Liver (tissue), 9 donors: ENCODE data around the gene EYA4. TPM values are rescaled to one million over a fixed set of nuclear protein-coding genes. Genes with fewer than 3 reads are reported as not detected.
A peak's percentile ranks its signal among the peaks of the same experiment; 100 is the strongest.

ENCODE experiments used
- DNase-seq: peaks from one replicate; pipeline ENCODE4 v3.0.0-alpha.2; 2017; ENCODE audit warnings: low spot score
- H3K27ac ChIP-seq, 2 donors: one replicate each; pipeline ENCODE4 v1.7.0; 2013; ENCODE audit warnings: inconsistent platforms in 2 of 2, low read length in 2 of 2, control low read depth in 1 of 2, low read depth in 1 of 2, mild to moderate bottlenecking in 1 of 2
- H3K27me3 ChIP-seq, 4 donors: one replicate each; pipeline versions ENCODE4 v1.6.1 to v1.7.0; 2013; ENCODE audit warnings: low read length in 3 of 4, inconsistent platforms in 1 of 4, mild to moderate bottlenecking in 1 of 4, moderate library complexity in 1 of 4; ENCODE audit not compliant: control insufficient read depth in 4 of 4, insufficient read depth in 4 of 4
- H3K36me3 ChIP-seq, 4 donors: one replicate each; pipeline versions ENCODE4 v1.6.1 to v1.7.0; 2013; ENCODE audit warnings: low read length in 3 of 4, mild to moderate bottlenecking in 3 of 4, low read depth in 1 of 4, moderate library complexity in 1 of 4; ENCODE audit not compliant: control insufficient read depth in 4 of 4, insufficient read depth in 3 of 4
- H3K4me1 ChIP-seq, 4 donors: one replicate each; pipeline versions ENCODE4 v1.6.1 to v1.7.0; 2013; ENCODE audit warnings: low read length in 3 of 4, mild to moderate bottlenecking in 3 of 4, moderate library complexity in 1 of 4; ENCODE audit not compliant: control insufficient read depth in 4 of 4, insufficient read depth in 4 of 4
- H3K4me3 ChIP-seq, 3 donors: one replicate each; pipeline versions ENCODE4 v1.6.1 to v1.7.0; 2013; ENCODE audit warnings: low read length in 3 of 3, control low read depth in 1 of 3, low read depth in 1 of 3, mild to moderate bottlenecking in 1 of 3
- H3K9ac ChIP-seq, 2 donors: one replicate each; pipeline ENCODE4 v1.7.0; 2013; ENCODE audit warnings: low read length in 2 of 2, mild to moderate bottlenecking in 2 of 2, moderate library complexity in 2 of 2, control low read depth in 1 of 2, low read depth in 1 of 2
- H3K9me3 ChIP-seq, 4 donors: one replicate each; pipeline versions ENCODE4 v1.6.1 to v1.7.0; 2013; ENCODE audit warnings: low read length in 3 of 4; ENCODE audit not compliant: control insufficient read depth in 4 of 4
- EGR1 ChIP-seq, 2 donors: IDR thresholded peaks; 2 replicates each; pipeline ENCODE4 v1.6.1; 2016 to 2018; ENCODE audit warnings: antibody characterized with exemption in 2 of 2, low read depth in 2 of 2
- FOXA1 ChIP-seq: IDR thresholded peaks from 2 replicates; pipeline ENCODE4 v1.6.1; 2016; ENCODE audit warnings: antibody characterized with exemption
- FOXA2 ChIP-seq: IDR thresholded peaks from 2 replicates; pipeline ENCODE4 v1.6.1; 2016; ENCODE audit warnings: antibody characterized with exemption
- GABPA ChIP-seq, 2 donors: IDR thresholded peaks in 1 of 2; conservative IDR thresholded peaks in 1 of 2; 2 replicates each; pipeline ENCODE4 v1.6.1; 2016; ENCODE audit warnings: antibody characterized with exemption in 2 of 2, mild to moderate bottlenecking in 1 of 2, moderate library complexity in 1 of 2
- HNF4A ChIP-seq, 2 donors: conservative IDR thresholded peaks; 2 replicates each; pipeline ENCODE4 v1.6.1; 2016; ENCODE audit warnings: antibody characterized with exemption in 2 of 2, mild to moderate bottlenecking in 2 of 2
- HNF4G ChIP-seq: IDR thresholded peaks from 2 replicates; pipeline ENCODE4 v1.6.1; 2016; ENCODE audit warnings: antibody characterized with exemption
- JUND ChIP-seq, 2 donors: IDR thresholded peaks; 2 replicates each; pipeline ENCODE4 v1.6.1; 2016; ENCODE audit warnings: antibody characterized with exemption in 2 of 2
- NR2F2 ChIP-seq: IDR thresholded peaks from 2 replicates; pipeline ENCODE4 v1.6.1; 2016; ENCODE audit warnings: antibody characterized with exemption
- RAD21 ChIP-seq, 2 donors: IDR thresholded peaks; 2 replicates each; pipeline ENCODE4 v1.6.1; 2016; ENCODE audit warnings: antibody characterized with exemption in 2 of 2, mild to moderate bottlenecking in 2 of 2
- RXRA ChIP-seq, 2 donors: IDR thresholded peaks; 2 replicates each; pipeline ENCODE4 v1.6.1; 2017 to 2018; ENCODE audit warnings: antibody characterized with exemption in 2 of 2, mild to moderate bottlenecking in 1 of 2
- SP1 ChIP-seq: IDR thresholded peaks from 2 replicates; pipeline ENCODE4 v1.6.1; 2018; ENCODE audit warnings: antibody characterized with exemption, mild to moderate bottlenecking
- TAF1 ChIP-seq: conservative IDR thresholded peaks from 2 replicates; pipeline ENCODE4 v1.6.1; 2016; ENCODE audit warnings: antibody characterized with exemption, mild to moderate bottlenecking
- YY1 ChIP-seq: IDR thresholded peaks from 2 replicates; pipeline ENCODE4 v1.6.1; 2016; ENCODE audit warnings: antibody characterized with exemption, mild to moderate bottlenecking
- WGBS: extraction: QIAGEN DNeasy Blood & Tissue Kit; methylation state at CpG from one replicate; pipeline ENCODE4 v1.1.7; 2013; 5-methylcytosine and 5-hydroxymethylcytosine counted together
- polyA plus RNA-seq, 2 donors: library from polyadenylated mRNA; stranded (reverse) in 1 of 2; unstranded in 1 of 2; fragments of 200-250 nt in 1 of 2; fragments of >200 nt in 1 of 2; fragmentation: Nextera tagmentation in 1 of 2; extraction: Ambion mirVana in 1 of 2; gene quantifications; one replicate each; pipeline versions ENCODE4 v1.2.1 to v1.2.3, GENCODE V29; 2013 to 2015
- total RNA-seq, 2 donors: library from RNA; depleted of rRNA; stranded (reverse); fragments of >200 nt; gene quantifications; one replicate each; pipeline ENCODE4 v1.2.3, GENCODE V29; 2014
- TF ChIP-seq, protein P1 (sequence below): IDR thresholded peaks from 2 replicates; pipeline ENCODE4 v1.6.1; 2016; ENCODE audit warnings: antibody characterized with exemption
- TF ChIP-seq, protein P2 (sequence below): IDR thresholded peaks from 2 replicates; pipeline ENCODE4 v1.6.1; 2016; ENCODE audit warnings: antibody characterized with exemption
- TF ChIP-seq, protein P3 (sequence below): IDR thresholded peaks from 2 replicates; pipeline ENCODE4 v1.6.1; 2016; ENCODE audit warnings: antibody characterized with exemption
- TF ChIP-seq, protein P4 (sequence below): fragments of 150-350 bp; IDR thresholded peaks from 2 replicates; pipeline ENCODE4 v1.5.1; 2017; ENCODE audit warnings: improper control_type of control experiment, low read depth, low read length; ENCODE audit not compliant: missing input control
- TF ChIP-seq, protein P5 (sequence below): IDR thresholded peaks from 2 replicates; pipeline ENCODE4 v1.6.1; 2016; ENCODE audit warnings: antibody characterized with exemption, mild to moderate bottlenecking
- donor health status: healthy.
- donor health status: healthy.
- donor health status: healthy.
- donor health status: healthy.
- donor health status: healthy.

Gene EYA4
- total and polyA plus RNA-seq, 4 donors, result 0.05 to 0.50 TPM; not detected in 2

DNA sequence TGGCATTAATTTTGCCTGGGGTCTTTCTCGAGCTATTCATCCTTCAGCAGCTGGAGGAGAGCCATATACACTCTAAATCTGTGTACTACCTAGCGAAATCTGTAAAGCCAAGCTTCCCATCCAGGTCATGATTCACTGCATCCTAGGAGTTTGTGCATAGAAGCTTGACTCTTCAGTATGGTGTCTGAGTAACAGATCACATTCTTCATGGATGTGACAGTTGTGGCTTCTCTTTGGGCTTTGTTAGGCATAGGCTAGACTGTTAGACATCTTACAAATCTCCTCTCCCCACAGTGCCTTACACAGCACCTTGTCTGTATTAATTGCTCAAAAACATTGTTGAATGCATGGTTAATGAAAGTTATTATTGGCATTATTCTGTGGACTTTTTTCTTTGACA lies 177.0 kb downstream of the EYA4 start:
- no peak overlapping the region for H3K9ac ChIP-seq
- H3K4me3 ChIP-seq, result no peak overlapping the region
- no peaks in the 10 kb centered on the region for H3K36me3 ChIP-seq
- TF ChIP-seq GABPA (IDR thresholded peaks at IDR 0.05 in 1 of 2, conservative IDR thresholded peaks at IDR 0.05 in 1 of 2) (no peak), RXRA (IDR thresholded peaks at IDR 0.05) (no peak), TAF1 (no peak), SP1 (no peak), HNF4A (conservative IDR thresholded peaks at IDR 0.05) (no peak), HNF4G (no peak), RAD21 (IDR thresholded peaks at IDR 0.05) (no peak), FOXA2 (no peak)
- TF ChIP-seq, protein P1, sequence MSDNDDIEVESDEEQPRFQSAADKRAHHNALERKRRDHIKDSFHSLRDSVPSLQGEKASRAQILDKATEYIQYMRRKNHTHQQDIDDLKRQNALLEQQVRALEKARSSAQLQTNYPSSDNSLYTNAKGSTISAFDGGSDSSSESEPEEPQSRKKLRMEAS, result no peak
- H3K27me3 ChIP-seq, result no peaks in the 10 kb centered on the region
- WGBS, result 78% methylated on average over 2 of the region's 2 CpGs
- H3K9me3 ChIP-seq, result no peaks in the 10 kb centered on the region
- H3K4me1 ChIP-seq, result peaks cover 0 to 6% (median 4%) of the 10 kb centered on the region in 4 donors
- no peak overlapping the region for H3K27ac ChIP-seq
- DNase-seq, result no peak

DNA sequence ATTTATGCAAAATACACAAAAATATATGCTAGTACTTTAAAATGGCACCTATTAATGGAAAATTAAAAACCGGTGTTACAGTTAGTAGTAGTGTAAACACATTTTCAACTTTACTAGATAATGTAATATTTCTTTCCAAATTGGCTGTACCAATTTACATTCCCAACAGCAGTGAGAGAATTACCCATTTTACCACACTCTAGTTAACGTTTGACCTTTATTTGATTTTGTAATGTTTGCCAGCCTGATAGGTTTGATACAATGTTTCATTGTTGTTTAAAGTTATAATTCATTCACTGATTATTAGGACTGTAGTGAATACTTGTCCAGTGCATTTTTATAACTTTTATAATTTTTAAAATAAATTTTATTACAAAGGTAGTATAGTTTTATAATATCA lies 182.1 kb downstream of the EYA4 start:
- no peak overlapping the region for H3K9ac ChIP-seq
- no peaks in the 10 kb centered on the region for H3K27me3 ChIP-seq
- H3K27ac ChIP-seq, result no peak overlapping the region
- H3K4me1 ChIP-seq, result peaks cover 2 to 32% (median 14%) of the 10 kb centered on the region in 4 donors
- WGBS, result 21% methylated on average over 2 of the region's 2 CpGs
- no peaks in the 10 kb centered on the region for H3K36me3 ChIP-seq
- H3K9me3 ChIP-seq, result no peaks in the 10 kb centered on the region
- H3K4me3 ChIP-seq, result no peak overlapping the region
- DNase-seq, result no peak
- TF ChIP-seq, protein P2, sequence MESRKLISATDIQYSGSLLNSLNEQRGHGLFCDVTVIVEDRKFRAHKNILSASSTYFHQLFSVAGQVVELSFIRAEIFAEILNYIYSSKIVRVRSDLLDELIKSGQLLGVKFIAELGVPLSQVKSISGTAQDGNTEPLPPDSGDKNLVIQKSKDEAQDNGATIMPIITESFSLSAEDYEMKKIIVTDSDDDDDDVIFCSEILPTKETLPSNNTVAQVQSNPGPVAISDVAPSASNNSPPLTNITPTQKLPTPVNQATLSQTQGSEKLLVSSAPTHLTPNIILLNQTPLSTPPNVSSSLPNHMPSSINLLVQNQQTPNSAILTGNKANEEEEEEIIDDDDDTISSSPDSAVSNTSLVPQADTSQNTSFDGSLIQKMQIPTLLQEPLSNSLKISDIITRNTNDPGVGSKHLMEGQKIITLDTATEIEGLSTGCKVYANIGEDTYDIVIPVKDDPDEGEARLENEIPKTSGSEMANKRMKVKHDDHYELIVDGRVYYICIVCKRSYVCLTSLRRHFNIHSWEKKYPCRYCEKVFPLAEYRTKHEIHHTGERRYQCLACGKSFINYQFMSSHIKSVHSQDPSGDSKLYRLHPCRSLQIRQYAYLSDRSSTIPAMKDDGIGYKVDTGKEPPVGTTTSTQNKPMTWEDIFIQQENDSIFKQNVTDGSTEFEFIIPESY, result no peak
- TF ChIP-seq JUND (IDR thresholded peaks at IDR 0.05) (no peak), YY1 (peak; percentile 18), HNF4A (conservative IDR thresholded peaks at IDR 0.05) (peak; percentile 12 to 42), GABPA (IDR thresholded peaks at IDR 0.05 in 1 of 2, conservative IDR thresholded peaks at IDR 0.05 in 1 of 2) (no peak), FOXA2 (no peak), RAD21 (IDR thresholded peaks at IDR 0.05) (no peak), SP1 (no peak), NR2F2 (no peak), TAF1 (no peak), HNF4G (no peak), RXRA (IDR thresholded peaks at IDR 0.05) (peak; percentile 24 to 48), EGR1 (IDR thresholded peaks at IDR 0.05; ENCODE audit: low read depth in 2 of 2) (no peak), FOXA1 (no peak)
- TF ChIP-seq, protein P1, result no peak
- TF ChIP-seq, protein P3, sequence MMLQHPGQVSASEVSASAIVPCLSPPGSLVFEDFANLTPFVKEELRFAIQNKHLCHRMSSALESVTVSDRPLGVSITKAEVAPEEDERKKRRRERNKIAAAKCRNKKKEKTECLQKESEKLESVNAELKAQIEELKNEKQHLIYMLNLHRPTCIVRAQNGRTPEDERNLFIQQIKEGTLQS, result no peak
- TF ChIP-seq, protein P4, sequence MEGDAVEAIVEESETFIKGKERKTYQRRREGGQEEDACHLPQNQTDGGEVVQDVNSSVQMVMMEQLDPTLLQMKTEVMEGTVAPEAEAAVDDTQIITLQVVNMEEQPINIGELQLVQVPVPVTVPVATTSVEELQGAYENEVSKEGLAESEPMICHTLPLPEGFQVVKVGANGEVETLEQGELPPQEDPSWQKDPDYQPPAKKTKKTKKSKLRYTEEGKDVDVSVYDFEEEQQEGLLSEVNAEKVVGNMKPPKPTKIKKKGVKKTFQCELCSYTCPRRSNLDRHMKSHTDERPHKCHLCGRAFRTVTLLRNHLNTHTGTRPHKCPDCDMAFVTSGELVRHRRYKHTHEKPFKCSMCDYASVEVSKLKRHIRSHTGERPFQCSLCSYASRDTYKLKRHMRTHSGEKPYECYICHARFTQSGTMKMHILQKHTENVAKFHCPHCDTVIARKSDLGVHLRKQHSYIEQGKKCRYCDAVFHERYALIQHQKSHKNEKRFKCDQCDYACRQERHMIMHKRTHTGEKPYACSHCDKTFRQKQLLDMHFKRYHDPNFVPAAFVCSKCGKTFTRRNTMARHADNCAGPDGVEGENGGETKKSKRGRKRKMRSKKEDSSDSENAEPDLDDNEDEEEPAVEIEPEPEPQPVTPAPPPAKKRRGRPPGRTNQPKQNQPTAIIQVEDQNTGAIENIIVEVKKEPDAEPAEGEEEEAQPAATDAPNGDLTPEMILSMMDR, result no peak
- TF ChIP-seq, protein P5, sequence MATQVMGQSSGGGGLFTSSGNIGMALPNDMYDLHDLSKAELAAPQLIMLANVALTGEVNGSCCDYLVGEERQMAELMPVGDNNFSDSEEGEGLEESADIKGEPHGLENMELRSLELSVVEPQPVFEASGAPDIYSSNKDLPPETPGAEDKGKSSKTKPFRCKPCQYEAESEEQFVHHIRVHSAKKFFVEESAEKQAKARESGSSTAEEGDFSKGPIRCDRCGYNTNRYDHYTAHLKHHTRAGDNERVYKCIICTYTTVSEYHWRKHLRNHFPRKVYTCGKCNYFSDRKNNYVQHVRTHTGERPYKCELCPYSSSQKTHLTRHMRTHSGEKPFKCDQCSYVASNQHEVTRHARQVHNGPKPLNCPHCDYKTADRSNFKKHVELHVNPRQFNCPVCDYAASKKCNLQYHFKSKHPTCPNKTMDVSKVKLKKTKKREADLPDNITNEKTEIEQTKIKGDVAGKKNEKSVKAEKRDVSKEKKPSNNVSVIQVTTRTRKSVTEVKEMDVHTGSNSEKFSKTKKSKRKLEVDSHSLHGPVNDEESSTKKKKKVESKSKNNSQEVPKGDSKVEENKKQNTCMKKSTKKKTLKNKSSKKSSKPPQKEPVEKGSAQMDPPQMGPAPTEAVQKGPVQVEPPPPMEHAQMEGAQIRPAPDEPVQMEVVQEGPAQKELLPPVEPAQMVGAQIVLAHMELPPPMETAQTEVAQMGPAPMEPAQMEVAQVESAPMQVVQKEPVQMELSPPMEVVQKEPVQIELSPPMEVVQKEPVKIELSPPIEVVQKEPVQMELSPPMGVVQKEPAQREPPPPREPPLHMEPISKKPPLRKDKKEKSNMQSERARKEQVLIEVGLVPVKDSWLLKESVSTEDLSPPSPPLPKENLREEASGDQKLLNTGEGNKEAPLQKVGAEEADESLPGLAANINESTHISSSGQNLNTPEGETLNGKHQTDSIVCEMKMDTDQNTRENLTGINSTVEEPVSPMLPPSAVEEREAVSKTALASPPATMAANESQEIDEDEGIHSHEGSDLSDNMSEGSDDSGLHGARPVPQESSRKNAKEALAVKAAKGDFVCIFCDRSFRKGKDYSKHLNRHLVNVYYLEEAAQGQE, result no peak
